Stimulated activated CD8-positive, alpha-beta memory T cell treated with anti-CD3 and anti-CD28 coated beads, Interleukin-15, amount 100 ng/mL, for 4 hours (primary cell): ENCODE measurements around the gene COX7A2.

Source experiments
- DNase-seq, 2 donors: peaks; one replicate each; pipeline ENCODE4 v3.0.0-alpha.2; 2020; ENCODE audit warnings: low read depth in 2 of 2

Gene COX7A2

GRCh38 chr6:75268121-75268987 lies 24.8 kb upstream of the COX7A2 start:
- DNase-seq = no peak

- DNase-seq = no peak
Observed at GRCh38 chr6:75267461-75267860, 23.9 kb upstream of the COX7A2 start.

- no peak for DNase-seq
Observed at GRCh38 chr6:75266716-75267291, 23.2 kb upstream of the COX7A2 start.

GRCh38 chr6:75263401-75263750 lies 19.8 kb upstream of the COX7A2 start:
- no peak for DNase-seq

- no peak for DNase-seq
Observed at GRCh38 chr6:75262716-75263400, 19.3 kb upstream of the COX7A2 start.

GRCh38 chr6:75261299-75261698 lies 17.7 kb upstream of the COX7A2 start:
- no peak for DNase-seq

- DNase-seq = no peak
Observed at GRCh38 chr6:75257343-75258087, 13.9 kb upstream of the COX7A2 start.

- DNase-seq = no peak
Observed at GRCh38 chr6:75250552-75250951, 7.0 kb upstream of the COX7A2 start.

GRCh38 chr6:75249837-75250236 lies 6.2 kb upstream of the COX7A2 start:
- DNase-seq = no peak

GRCh38 chr6:75246386-75246785 lies 2.8 kb upstream of the COX7A2 start:
- DNase-seq = no peak

- DNase-seq = no peak
Observed at GRCh38 chr6:75244063-75244584, 523 bp upstream of the COX7A2 start.

GRCh38 chr6:75236630-75237029 lies 7.0 kb downstream of the COX7A2 start:
- no peak for DNase-seq

GRCh38 chr6:75235271-75235670 lies 8.3 kb downstream of the COX7A2 start:
- DNase-seq = no peak

GRCh38 chr6:75234126-75234865 lies 9.3 kb downstream of the COX7A2 start:
- DNase-seq = no peak

GRCh38 chr6:75233092-75233615 lies 10.4 kb downstream of the COX7A2 start:
- no peak for DNase-seq

GRCh38 chr6:75230484-75231325 lies 12.9 kb downstream of the COX7A2 start:
- no peak for DNase-seq

GRCh38 chr6:75224303-75224926 lies 19.2 kb downstream of the COX7A2 start:
- DNase-seq = no peak

- DNase-seq = no peak
Observed at GRCh38 chr6:75223428-75223827, 20.2 kb downstream of the COX7A2 start.

GRCh38 chr6:75222261-75222660 lies 21.3 kb downstream of the COX7A2 start:
- no peak for DNase-seq

- no peak for DNase-seq
Observed at GRCh38 chr6:75221116-75221515, 22.5 kb downstream of the COX7A2 start.
